DMS53 treated with DMSO at 0.1 percent for 48 hours (cell line): Measurements from ENCODE around the gene RGS17.
"Not testable (repeated sequence)": the region's sequence is repeated elsewhere in the genome, so short reads cannot be mapped to it uniquely, and the experiment has no call there.

Experiments
- DNase-seq: peaks from one replicate; lab custom pipeline; 2025; ENCODE audit not compliant: unreplicated experiment; lab: John Stamatoyannopoulos, UW

RGS17 gene

DNA sequence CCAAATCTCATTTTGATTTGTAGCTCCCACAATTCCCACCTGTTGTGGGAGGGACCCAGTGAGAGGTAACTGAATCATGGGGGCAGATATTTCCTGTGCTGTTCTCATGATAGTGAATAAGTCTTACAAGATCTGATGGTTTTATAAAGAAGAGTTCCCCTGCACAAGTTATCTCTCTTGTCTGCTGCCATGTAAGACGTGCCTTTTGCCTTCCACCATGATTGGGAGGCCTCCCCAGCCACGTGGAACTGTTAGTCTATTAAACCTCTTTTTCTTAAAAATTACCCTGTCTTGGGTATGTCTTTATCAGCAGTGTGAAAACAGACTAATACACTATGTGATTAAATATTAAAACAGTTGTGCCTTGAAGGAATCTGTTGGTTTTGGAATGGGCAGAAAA lies 131.5 kb downstream of the RGS17 start:
- not testable (repeated sequence) for DNase-seq

DNA sequence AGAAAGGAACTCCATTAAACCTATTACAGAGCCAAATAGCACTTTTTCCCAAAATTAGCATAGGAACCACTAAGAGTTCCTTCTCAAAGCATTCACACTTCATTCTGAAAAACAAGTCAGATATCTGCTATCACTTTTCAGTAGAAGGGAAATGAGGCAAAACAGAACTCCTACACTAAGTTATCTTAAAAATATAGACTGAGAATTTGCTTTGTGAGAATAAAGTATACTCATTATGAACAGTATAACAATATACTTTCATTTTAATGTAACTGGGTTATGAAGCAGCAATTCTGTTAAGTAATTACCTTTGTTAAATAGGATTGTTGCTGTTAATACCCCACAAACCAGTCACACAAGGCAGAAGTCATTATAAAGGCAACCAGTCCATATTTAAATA lies 137.2 kb downstream of the RGS17 start:
- DNase-seq: no peak

DNA sequence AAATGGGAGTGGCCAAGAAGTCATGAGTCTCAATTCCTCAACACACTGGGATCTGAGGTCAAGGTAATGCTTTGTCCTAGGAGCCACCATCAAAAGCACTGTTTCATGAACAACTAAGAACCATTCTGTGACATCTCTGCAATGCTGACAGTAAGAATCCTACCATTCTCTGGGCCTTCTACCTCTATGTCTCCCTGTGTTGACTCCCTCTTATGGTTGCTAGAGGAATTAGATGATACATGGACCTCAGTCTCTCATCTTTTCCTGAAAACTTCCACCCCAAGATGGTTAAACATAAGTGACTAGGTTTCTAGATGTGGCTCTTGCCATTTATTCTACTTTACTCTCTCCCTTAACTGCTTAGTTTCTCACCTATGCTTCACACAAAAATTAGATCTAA lies 137.7 kb downstream of the RGS17 start:
- DNase-seq: no peak

DNA sequence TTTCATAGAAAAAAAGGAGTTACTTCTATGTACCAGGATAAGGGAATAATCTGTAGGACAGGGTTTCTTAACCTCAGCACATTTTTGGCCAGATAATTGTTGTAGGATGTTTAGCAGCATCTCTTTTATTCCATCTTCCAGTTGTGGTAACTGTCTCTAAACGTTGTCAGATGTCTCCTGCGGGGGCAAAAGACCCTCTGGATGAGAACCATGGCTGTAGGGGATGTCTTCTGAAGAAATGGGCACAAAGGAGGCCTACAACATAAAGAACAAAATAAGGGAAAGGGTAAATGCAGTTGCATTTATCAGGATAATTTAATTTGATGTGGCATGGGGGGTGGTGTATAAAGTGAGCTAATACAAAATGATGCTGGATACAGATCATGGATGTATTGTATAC lies 144.1 kb downstream of the RGS17 start:
- DNase-seq: no peak

DNA sequence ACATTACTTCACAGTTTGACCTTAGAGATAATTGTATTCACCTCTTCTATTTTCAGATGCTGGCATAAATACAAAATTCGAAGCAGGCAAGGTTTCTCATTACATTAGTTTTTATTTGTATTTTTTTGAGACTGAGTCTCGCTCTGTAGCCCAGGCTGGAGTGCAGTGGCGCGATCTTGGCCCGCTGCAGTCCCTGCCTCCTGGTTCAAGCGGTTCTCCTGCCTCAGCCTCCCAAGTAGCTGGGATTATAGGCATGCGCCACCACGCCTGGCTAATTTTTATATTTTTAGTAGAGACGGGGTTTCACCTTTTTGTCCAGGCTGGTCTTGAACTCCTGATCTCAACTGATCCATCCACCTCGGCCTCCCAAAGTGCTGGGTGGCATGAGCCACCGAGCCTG lies 145.8 kb downstream of the RGS17 start:
- not testable (repeated sequence) for DNase-seq

DNA sequence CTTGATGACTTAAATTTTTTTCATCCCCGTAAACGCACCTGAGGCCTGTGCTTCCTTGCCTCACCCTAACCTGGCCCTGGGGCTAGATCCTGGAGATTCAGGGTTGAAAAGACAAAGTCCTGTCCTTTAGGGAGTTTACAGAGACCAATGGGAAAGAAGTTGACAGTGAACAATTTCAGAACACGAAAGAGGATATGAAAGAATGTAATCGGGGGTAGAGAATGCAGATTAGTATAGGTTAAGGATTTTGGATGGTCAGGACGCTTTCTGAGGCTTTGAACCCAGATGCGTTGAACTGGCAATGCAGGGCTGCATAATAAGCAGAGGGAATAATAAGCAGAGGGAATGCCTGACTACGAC lies 146.6 kb downstream of the RGS17 start:
- DNase-seq: no peak

DNA sequence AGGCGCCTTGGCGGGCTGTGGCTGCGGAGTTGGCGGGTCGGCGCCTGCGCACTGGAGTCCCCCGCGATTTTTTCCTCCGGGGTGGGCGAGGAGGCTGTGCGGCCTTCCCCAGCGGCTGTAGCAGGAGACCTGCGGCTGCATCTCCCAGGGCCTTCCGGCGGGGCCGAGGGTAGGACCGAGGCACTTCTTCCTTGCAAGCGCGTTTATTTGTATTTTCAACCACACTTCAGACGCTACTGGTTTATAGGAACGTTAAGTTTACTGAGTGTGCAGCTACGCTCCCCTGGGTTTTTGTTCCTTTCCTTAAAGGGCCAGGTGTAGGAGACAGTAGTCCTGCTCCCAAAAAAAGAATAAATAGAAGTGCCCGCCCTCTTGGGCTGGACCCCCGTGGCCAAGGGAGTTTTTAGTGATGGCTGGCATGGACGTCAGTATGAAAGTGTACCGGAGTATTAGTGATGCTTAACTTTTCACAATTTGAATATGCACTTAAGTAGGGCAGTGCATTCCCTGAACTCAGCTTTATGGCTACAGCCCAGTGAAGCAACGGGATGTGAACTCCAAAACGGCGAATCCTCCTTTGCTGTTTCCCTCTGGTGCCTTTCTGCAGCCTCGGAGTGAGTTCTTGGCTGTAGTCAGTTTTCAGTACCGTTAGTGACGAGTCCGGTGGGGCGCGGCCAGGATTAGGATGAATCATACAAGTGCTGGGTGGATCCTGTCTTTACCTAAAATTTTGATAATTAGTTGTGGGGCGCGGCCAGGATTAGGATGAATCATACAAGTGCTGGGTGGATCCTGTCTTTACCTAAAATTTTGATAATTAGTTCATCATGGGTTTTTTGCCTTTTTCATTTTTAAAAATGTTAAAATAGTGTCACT lies 147.2 kb downstream of the RGS17 start:
- DNase-seq: no peak

DNA sequence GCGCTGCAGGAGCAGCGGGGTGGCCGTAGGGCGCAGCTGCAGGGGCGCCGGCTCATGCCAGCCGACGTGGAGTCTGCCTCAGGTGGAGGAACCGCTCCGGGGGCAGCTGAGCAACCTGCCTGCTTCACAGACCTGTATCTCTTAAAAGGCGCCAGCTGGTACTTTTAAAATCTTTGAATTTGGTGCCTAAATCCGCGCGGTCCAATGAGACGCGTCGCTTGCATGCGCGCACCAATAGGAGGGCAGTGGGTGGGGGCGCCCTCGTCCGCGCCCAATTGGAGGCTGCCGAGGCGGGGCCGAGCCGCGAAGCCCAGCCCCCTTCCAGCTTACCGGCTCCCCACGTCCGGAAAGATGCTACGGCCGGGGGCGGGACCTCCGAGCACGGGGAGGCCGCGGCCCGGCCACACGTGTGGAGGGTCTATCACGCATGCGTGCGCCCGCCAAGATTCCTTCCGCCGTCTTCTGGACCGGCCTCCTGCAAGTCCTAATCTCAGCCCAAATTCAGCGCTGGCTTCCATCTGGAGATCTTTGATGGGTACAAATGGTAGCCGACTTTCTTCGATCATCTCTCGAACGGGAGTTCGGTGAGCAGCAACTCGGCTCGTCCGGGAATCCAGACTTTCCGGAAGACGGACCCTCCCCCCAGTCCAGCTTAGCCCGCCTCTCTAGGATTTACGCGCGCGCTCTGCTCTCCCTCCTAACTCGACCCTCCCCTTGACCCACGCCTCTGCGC lies 148.0 kb downstream of the RGS17 start, which contains the start of gene FBXO5:
Gene FBXO5, minus strand, starts transcription at position 138 of the 733 bp plus-strand sequence. Its CDS starts 82 bp downstream, at position 56.
- DNase-seq: peak; percentile 86

DNA sequence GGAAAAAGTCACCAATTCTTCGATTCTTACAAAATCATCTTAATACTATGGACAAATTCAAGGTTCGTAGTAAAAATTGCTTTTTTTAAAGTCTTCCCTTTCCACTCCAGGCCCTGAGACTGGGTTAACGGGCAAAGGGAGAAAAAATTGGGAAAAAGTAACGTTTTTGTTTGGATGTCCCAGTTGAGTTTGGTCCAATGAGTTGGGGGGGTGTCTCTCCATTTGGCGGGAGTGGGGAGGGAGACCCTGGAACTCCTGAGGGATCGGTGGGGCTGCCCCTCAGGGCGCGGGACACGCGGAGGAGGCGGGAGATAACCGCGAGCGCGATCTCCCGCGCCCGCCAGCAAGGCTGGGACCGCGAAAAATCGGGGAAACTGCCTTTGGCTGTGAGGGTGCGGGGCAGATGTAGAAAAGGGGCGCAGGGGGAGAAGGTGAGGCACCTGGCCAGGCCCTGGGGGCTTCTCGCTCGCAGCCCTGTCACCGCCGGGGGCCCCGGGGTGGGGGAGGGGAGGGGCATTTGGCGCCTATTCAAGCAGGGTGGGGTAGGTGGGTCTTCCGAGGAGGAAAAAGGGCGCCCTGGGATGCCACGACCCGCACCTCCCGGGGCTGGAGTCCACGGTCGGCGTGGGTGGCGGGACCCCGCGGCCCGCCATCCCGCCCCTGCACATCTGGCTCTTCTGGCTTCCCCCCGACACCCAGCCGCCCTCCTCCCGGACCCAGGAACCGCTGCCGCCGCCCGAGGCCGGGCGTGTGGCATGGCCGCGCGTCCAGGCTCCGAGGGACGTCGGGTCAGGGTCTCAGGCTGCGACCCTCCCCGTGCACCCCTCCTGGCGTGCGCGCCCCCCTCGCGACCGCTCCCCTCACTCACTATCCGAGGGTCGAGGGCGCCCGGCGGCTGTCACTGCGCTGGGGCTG lies 148.8 kb downstream of the RGS17 start:
- no peak for DNase-seq

DNA sequence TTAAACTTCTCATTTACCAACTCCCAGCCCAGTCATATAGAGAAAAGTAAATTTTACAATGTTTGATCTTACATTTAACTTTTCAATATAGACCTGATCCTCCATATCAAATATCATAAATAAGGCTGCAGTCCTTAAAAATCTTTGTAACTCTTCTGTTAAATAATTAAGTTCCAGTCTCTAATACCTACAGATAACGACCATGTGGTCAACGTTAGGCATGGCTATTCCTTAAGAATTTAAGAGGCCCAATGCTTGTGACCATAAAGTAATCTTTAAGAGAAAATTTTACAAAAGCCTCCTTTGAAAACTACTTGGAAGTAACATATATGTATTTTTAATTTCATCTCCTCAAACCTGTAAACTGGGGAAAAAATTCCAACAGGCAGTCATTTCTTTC lies 149.9 kb downstream of the RGS17 start:
- DNase-seq: no peak

DNA sequence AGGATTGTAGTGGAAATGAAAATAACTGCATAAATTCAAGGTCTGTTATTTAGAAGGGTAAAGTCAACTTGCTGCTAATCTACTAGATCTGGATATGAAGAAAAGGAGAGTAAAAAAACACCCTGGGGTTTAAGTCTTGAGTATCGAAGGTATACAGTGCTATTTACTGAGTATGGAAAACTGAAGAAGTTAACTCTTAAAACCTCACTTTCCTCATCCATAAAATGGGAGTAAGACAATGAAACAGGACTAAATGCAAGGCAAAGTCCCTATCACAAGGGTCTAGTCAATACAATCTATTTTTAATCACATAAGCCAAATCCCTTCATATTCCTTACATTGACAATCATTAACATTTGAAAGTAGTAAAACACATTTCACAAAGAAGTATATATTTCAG lies 150.4 kb downstream of the RGS17 start:
- no peak for DNase-seq

DNA sequence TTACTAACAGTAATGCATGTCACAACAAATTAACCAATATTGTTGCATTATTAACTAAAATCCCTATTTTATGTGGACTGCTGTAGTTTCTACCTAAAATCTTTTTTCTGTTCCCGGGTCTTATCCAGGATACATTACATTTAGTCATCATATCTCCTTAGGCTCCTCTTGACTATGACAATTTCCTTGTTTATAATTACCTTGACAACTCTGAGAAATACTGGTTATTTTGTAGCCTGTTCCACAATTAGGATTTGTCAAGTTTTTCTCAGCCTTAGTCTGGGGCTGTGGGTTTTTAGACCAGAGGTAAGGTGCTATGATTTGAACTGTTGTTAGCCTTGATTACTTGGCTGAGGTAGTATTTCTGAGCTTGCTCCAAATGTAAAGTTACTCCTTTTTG lies 152.0 kb downstream of the RGS17 start:
- DNase-seq: no peak

DNA sequence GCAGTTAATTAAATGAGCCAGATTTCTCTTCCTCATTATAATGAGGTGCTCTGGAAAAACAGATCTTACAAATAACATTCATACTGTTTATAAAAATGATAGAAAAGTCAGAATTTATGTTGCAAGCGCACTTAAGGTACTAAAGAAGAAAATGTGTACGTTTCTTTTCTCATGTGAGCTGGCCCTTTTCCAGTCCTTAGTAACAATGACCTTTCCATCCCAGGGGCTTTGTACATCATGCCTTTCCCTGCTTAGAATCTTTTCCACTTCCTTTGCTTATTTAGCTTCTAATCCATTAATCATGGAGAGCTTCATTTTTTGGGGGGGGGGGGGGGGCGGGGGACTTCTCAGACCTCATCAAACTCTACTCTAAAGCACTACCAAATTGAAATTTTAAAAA lies 153.0 kb downstream of the RGS17 start:
- DNase-seq: no peak

DNA sequence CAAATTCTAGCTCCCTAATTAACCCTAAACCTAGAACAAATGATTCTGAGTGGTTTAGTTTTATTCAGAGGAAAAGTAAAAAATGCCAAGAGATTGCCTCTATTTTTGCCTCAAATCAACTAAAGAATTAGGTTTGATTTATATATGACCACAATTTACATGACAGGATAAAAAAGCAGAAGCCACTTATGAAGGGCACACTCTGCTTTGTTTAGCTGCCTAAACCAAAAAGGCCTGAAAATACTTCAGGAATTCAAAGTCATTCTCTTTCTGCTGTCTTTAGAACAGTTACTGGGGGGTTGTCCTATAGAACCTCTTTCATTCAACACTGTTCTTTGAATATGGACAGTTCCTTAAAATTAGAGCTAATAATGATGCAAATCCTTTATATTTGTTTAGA lies 153.5 kb downstream of the RGS17 start:
- DNase-seq: no peak

DNA sequence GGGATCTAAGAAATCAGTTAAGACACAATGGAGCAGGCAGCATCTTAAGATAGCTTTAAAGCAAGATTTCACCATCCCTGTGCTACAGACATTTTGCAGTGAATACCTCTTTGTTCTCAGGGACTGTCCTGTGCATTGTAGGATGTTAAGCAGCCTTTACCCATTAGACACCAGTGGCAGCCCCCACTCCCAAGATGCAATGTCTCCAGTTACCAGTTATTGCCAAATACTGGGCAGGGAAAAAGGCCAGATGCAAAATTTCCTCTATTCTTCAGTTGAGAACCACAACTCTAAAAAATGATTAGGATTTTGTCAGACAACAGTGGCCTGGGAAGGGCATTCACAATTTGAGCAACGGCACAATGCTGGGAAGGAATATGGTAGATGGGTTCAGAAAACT lies 154.3 kb downstream of the RGS17 start:
- no peak for DNase-seq

DNA sequence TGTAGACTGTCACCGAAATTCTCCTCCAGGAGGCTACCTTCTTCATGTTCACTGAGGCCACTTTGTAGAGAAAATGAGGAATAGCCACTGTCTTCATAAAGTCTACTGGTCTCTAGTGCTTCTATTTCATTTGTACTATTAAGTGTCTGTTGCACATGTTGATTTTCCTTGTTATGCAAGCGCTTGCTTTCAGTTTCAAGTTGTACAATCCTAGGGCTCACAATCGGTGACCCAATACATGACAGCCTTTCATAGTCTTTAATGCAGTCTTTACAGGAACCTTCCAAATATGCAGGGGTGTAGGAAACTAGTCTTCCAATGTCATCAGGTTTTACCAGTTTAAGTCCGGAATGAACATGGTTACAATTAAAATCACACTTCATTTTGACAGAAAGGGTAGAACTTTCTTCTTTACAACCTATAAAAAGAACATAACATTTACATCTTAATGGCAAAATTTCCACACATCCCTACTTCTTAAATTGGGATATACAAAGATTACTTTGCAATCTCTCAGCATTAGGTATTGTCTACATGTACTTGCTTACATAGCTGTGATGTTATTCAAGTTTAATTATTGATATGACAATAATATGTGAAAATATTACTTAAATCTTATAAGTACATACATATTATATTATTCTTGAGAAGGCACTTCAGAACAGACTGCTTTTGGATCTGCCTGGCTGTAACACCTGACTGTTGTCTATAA lies 155.7 kb downstream of the RGS17 start:
- DNase-seq: no peak

DNA sequence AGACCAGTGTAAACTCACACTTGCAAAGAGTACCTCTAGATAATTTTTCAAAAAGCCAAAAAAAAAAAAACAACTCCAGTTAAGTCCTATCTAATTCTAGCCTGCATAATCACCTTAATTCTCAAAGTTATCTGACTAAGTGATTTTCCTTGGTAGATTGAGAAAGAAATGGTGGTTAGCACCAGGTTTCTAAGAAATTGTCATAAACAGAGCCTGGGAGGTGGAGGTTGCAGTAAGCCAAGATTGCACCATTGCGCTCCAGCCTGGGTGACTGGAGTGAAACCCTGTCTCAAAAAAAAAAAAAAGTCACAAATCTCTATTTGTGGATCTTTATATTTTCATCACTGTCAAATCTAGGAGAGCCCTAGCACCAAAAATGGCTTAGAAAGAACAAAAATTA lies 157.2 kb downstream of the RGS17 start:
- no peak for DNase-seq

DNA sequence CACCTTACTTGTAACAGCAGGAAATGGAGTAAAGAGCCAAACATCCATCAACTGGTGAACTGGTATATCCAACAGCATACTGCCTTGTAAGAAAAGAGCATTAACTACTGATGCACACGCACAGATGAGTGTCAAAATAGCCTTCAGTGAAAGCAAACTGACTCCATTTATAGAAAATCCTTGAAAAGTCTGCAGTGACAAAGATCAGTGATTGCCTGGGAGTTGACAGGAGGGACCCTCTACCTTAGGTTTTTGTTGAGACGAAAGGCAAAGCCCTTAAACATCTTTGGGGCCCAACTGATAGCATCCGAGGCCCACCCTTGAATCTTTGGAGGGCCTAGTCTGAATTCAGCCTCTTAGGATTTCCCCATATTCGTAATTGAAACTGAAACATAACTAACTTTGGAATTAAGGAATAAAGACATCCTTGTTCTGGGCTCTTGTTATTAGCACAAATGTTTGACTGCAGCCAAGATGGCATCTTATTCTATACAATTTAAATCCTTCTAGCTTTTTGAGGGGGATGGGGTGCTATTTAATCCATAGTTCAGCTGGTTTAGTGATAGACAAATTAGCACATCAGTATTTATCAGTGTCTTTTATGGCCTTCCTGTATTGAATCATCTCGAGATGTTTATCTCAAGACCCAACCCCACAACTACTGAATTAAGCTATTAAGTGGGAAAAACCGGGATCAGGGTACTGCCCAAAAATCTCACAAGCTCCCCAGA lies 161.2 kb downstream of the RGS17 start:
- no peak for DNase-seq

DNA sequence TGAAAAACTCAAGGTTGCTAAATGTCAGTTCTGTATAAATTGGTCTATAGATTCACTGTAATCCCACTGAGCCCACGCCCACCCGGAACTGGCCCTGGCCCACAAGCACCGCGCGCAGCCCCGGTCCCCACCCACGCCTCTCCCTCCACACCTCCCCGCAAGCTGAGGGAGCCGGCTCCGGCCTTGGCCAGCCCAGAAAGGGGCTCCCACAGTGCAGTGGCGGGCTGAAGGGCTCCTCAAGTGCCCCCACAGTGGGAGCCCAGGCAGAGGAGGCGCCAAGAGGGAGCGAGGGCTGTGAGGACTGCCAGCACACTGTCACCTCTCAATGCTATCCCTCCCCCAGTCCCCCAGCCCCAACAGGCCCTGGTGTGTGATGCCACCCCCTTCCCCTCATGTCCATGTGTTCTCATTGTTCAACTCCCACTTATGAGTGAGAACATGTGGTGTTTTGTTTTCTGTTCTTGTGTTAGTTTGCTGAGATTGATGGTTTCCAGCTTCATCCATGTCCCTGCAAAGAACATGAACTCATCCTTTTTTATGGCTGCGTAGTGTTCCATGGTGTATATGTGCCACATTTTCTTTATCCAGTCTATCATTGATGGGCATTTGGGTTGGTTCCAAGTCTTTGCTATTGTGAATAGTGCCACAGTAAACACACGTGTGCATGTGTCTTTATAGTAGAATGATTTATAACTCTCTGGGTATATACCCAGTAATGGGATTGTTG lies 164.8 kb downstream of the RGS17 start:
- not testable (repeated sequence) for DNase-seq
